DOHH2 (cell line): ENCODE measurements around the gene COX4I1.

Experiments
- H3F3A ChIP-seq: fragments of 200-600 bp; sonication (generic), shearing (Covaris generic); 2 replicates; pipeline ENCODE4 v1.6.0; 2016; ENCODE audit warnings: antibody characterized with exemption, mild to moderate bottlenecking; ENCODE audit not compliant: control insufficient read depth, insufficient read depth
- H3K27ac ChIP-seq: fragments of 200-600 bp; sonication (generic); 2 replicates; pipeline ENCODE4 v1.5.1; 2014; ENCODE audit warnings: low read depth, mild to moderate bottlenecking, low read length, moderate library complexity
- H3K27me3 ChIP-seq: fragments of 200-600 bp; sonication (generic); 2 replicates; pipeline ENCODE4 v1.6.1; 2014; ENCODE audit warnings: mild to moderate bottlenecking, low read length, mixed read lengths; ENCODE audit not compliant: control insufficient read depth
- H3K36me3 ChIP-seq: fragments of 200-600 bp; sonication (generic); 2 replicates; pipeline ENCODE4 v1.6.1; 2014; ENCODE audit warnings: mild to moderate bottlenecking, low read length, moderate library complexity, mixed read lengths; ENCODE audit not compliant: control insufficient read depth
- H3K4me1 ChIP-seq: fragments of 200-600 bp; sonication (generic); 2 replicates; pipeline ENCODE4 v1.6.1; 2014; ENCODE audit warnings: mild to moderate bottlenecking, low read length, mixed read lengths; ENCODE audit not compliant: control insufficient read depth
- H3K4me2 ChIP-seq: fragments of 200-600 bp; sonication (generic); 2 replicates; pipeline ENCODE4 v1.6.0; 2014; ENCODE audit warnings: mild to moderate bottlenecking, low read length, moderate library complexity
- H3K4me3 ChIP-seq: fragments of 200-600 bp; sonication (generic); 2 replicates; pipeline ENCODE4 v1.5.1; 2014; ENCODE audit warnings: mild to moderate bottlenecking, low read length, mixed read lengths
- H3K79me2 ChIP-seq: fragments of 200-600 bp; sonication (generic); 2 replicates; pipeline ENCODE4 v1.6.1; 2014; ENCODE audit warnings: mild to moderate bottlenecking, low read length, mixed read lengths; ENCODE audit not compliant: control insufficient read depth
- H3K9me2 ChIP-seq: fragments of 200-600 bp; sonication (generic); replicated peaks from 2 replicates; pipeline ENCODE4 v1.6.1; 2014; ENCODE audit warnings: mild to moderate bottlenecking, low read length, mixed read lengths; ENCODE audit not compliant: control insufficient read depth
- H3K9me3 ChIP-seq: fragments of 200-600 bp; sonication (generic); 2 replicates; pipeline ENCODE4 v1.6.1; 2014; ENCODE audit warnings: antibody characterized with exemption, low read length, mixed read lengths; ENCODE audit not compliant: control insufficient read depth, insufficient read depth
- H4K20me1 ChIP-seq: fragments of 200-600 bp; sonication (generic); 2 replicates; pipeline ENCODE4 v1.6.0; 2014; ENCODE audit warnings: low read depth, mild to moderate bottlenecking, antibody characterized with exemption, low read length, moderate library complexity; ENCODE audit not compliant: control insufficient read depth, insufficient read depth
- EZH2phosphoT487 ChIP-seq: fragments of 200-600 bp; sonication (generic); IDR thresholded peaks from 2 replicates; pipeline ENCODE4 v1.6.1; 2017; ENCODE audit warnings: borderline replicate concordance, mild to moderate bottlenecking, antibody characterized with exemption, low read length, moderate library complexity, mixed read lengths
- TF ChIP-seq, protein P1 (sequence below): fragments of 200-600 bp; sonication (generic); IDR thresholded peaks from one replicate; pipeline ENCODE4 v1.5.1; 2014; ENCODE audit warnings: antibody characterized with exemption, mild to moderate bottlenecking, low read depth, low read length; ENCODE audit not compliant: poor library complexity, severe bottlenecking

The COX4I1 gene

DNA sequence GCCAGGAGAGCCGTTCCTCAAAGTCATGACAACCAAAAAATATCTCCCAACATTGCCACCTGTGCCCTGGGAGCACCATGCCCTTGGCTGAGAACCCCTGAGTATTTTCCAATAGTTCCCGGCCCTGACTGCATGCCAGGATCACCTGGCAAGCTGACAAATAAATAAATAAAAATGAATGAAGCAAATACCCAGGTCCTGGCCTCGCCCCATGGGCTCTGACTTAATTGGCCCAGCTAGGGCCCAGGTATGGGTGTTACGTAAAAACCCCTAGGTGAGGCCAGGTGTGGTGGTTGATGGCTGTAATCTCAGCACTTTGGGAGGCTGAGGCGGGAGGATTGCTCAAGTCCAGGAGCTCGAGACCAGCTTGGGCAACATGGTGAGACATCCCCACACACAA lies 45.9 kb upstream of the COX4I1 start:
- no peaks in the 10 kb centered on the region for H3K9me3 ChIP-seq
- TF ChIP-seq EZH2phosphoT487 = no peak
- TF ChIP-seq, protein P1, sequence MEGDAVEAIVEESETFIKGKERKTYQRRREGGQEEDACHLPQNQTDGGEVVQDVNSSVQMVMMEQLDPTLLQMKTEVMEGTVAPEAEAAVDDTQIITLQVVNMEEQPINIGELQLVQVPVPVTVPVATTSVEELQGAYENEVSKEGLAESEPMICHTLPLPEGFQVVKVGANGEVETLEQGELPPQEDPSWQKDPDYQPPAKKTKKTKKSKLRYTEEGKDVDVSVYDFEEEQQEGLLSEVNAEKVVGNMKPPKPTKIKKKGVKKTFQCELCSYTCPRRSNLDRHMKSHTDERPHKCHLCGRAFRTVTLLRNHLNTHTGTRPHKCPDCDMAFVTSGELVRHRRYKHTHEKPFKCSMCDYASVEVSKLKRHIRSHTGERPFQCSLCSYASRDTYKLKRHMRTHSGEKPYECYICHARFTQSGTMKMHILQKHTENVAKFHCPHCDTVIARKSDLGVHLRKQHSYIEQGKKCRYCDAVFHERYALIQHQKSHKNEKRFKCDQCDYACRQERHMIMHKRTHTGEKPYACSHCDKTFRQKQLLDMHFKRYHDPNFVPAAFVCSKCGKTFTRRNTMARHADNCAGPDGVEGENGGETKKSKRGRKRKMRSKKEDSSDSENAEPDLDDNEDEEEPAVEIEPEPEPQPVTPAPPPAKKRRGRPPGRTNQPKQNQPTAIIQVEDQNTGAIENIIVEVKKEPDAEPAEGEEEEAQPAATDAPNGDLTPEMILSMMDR = no peak
- H3K4me1 ChIP-seq = peaks cover 91% of the 10 kb centered on the region
- H3K27ac ChIP-seq = peak overlapping the region; percentile 54; the same call in 1 of the 2 replicates
- H3K36me3 ChIP-seq = no peaks in the 10 kb centered on the region
- peaks cover 42% of the 10 kb centered on the region for H3F3A ChIP-seq
- H3K4me3 ChIP-seq = peak overlapping the region; percentile 29
- no peaks in the 10 kb centered on the region for H3K9me2 ChIP-seq
- H3K4me2 ChIP-seq = peak overlapping the region; percentile 82
- H3K79me2 ChIP-seq = no peaks in the 10 kb centered on the region
- H4K20me1 ChIP-seq = peaks cover 19% of the 10 kb centered on the region; the same call in 1 of the 2 replicates
- peaks cover 67% of the 10 kb centered on the region for H3K27me3 ChIP-seq

DNA sequence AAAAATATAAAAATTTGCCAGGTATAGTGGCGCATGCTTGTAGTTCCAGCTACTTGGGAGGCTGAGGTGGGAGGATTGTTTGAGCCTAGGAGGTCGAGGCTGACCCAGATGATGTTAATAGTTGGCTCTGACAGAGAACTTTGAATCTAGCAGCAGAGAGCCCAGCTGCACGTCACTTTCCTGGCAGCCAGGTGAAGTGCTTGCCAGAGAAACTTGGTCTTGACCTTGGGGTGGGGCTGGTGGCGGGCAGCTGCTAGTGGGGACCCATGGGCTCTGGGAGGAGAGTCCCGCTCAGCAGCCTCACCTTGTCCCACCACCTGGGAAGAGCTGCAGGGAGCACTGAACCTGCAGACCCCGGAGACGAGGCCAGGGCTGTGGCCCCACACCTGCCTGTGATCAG lies 45.5 kb upstream of the COX4I1 start:
- peak overlapping the region; percentile 82 for H3K27ac ChIP-seq
- peak overlapping the region; percentile 82 for H3K4me2 ChIP-seq
- H3K27me3 ChIP-seq = peaks cover 70% of the 10 kb centered on the region
- no peaks in the 10 kb centered on the region for H3K79me2 ChIP-seq
- H3K36me3 ChIP-seq = no peaks in the 10 kb centered on the region
- no peaks in the 10 kb centered on the region for H3K9me3 ChIP-seq
- H4K20me1 ChIP-seq = peaks cover 22% of the 10 kb centered on the region; the same call in 1 of the 2 replicates
- no peaks in the 10 kb centered on the region for H3K9me2 ChIP-seq
- peak overlapping the region; percentile 63 for H3K4me3 ChIP-seq
- H3K4me1 ChIP-seq = peaks cover 94% of the 10 kb centered on the region
- H3F3A ChIP-seq = peaks cover 39% of the 10 kb centered on the region
- TF ChIP-seq, protein P1 = no peak
- TF ChIP-seq EZH2phosphoT487 = no peak

DNA sequence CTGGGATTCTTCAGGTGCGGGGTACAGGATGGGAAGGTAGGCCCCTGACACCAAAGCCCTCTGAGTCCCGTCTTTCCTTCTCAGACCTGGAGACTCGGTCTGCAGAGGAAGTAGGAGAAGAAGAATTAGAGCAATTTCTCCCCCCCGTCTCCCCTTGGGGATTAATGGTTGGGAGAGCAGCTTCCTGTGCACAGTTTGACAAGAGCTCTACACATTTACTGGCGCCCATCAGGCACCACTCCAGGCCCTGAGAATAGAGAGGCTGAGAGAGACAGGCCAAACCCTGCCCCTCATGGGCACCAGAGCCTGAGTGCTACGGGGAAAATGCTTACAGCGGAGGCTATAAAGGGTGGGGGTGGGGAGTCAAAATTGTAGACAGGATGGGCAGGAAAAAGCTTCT lies 45.1 kb upstream of the COX4I1 start:
- H3K79me2 ChIP-seq = no peaks in the 10 kb centered on the region
- peak overlapping the region; percentile 63 for H3K4me3 ChIP-seq
- peak overlapping the region; percentile 82 for H3K4me2 ChIP-seq
- H4K20me1 ChIP-seq = peaks cover 23% of the 10 kb centered on the region; the same call in 1 of the 2 replicates
- peak overlapping the region; percentile 82 for H3K27ac ChIP-seq
- H3F3A ChIP-seq = peaks cover 39% of the 10 kb centered on the region
- H3K36me3 ChIP-seq = no peaks in the 10 kb centered on the region
- H3K9me3 ChIP-seq = no peaks in the 10 kb centered on the region
- peaks cover 98% of the 10 kb centered on the region for H3K4me1 ChIP-seq
- no peaks in the 10 kb centered on the region for H3K9me2 ChIP-seq
- TF ChIP-seq, protein P1 = no peak
- TF ChIP-seq EZH2phosphoT487 = no peak
- peaks cover 70% of the 10 kb centered on the region for H3K27me3 ChIP-seq
